HepG2 (cell line): ENCODE results near the gene OR1F1. TPM values are rescaled to one million over a fixed set of nuclear protein-coding genes. Genes with fewer than 3 reads are reported as not detected.
A peak's percentile ranks its signal among the peaks of the same experiment; 100 is the strongest.

Source experiments
- ATAC-seq: fragments of 200-7000 bp; cut with Tn5 transposase; 3 replicates; pipeline ENCODE4 v1.9.1; 2020; ENCODE audit warnings: mild to moderate bottlenecking, moderate library complexity
- BruUV-seq: library from RNA; stranded (reverse); fragments of 400-500 nt; replicated peaks from 2 replicates; lab custom pipeline; 2021; lab: Mats Ljungman, UMichigan
- CTCF ChIA-PET: fragments of 300-600 bp; formaldehyde crosslinking; extraction: SDS; loops from one replicate; lab custom pipeline; 2021; ENCODE audit warnings: low total read pairs, inconsistent platforms, low intra/inter-chr PET ratio; lab: Yijun Ruan, JAX
- POLR2A ChIA-PET: fragments of 350-600 bp; sonication (Branson Sonifier 250); formaldehyde crosslinking; loops from one replicate; lab custom pipeline; 2020; ENCODE audit warnings: antibody characterized with exemption, inconsistent platforms; lab: Yijun Ruan, JAX
- DNase-seq: peaks from one replicate; pipeline ENCODE4 v3.0.0-alpha.2; 2015; ENCODE audit warnings: low spot score
- FAIRE-seq: peaks from 3 replicates; lab custom pipeline; 2011; peaks lifted over from hg19 to GRCh38; lab: Jason Lieb, UNC
- H2AFZ ChIP-seq: one replicate; pipeline ENCODE4 v1.6.1; 2011; ENCODE audit warnings: low read length, inconsistent platforms
- H3K27ac ChIP-seq: fragments of 300-600 bp; 3 replicates; pipeline ENCODE4 v1.8.0; 2011; ENCODE audit warnings: mixed run types, mild to moderate bottlenecking, mixed read lengths, low read length, inconsistent platforms; ENCODE audit not compliant: insufficient read depth; ENCODE audit errors: extremely low read length
- H3K27me3 ChIP-seq, 2 experiments: fragments of 200-600 bp in 1 of 2; 2 replicates in 1 of 2; 3 replicates in 1 of 2; pipeline versions ENCODE4 v1.6.0 to v1.8.0; 2011; ENCODE audit warnings: low read length in 2 of 2, mild to moderate bottlenecking in 2 of 2, moderate library complexity in 2 of 2, inconsistent platforms in 1 of 2; ENCODE audit not compliant: insufficient read depth in 2 of 2, control insufficient read depth in 1 of 2
- H3K36me3 ChIP-seq, 2 experiments: fragments of 200-600 bp in 1 of 2; replicated peaks in 1 of 2; 2 replicates in 1 of 2; 3 replicates in 1 of 2; pipeline versions ENCODE4 v1.5.1 to v1.8.0; 2011; ENCODE audit warnings: low read length in 2 of 2, inconsistent platforms in 1 of 2; ENCODE audit not compliant: insufficient read depth in 2 of 2, control insufficient read depth in 1 of 2
- H3K4me1 ChIP-seq: 2 replicates; pipeline ENCODE4 v1.5.1; 2012; ENCODE audit warnings: low read length, inconsistent platforms; ENCODE audit not compliant: insufficient read depth
- H3K4me2 ChIP-seq: 2 replicates; pipeline ENCODE4 v1.6.0; 2011; ENCODE audit warnings: low read depth, low read length, inconsistent platforms
- H3K4me3 ChIP-seq, 3 experiments: fragments of 200-600 bp in 1 of 3; sonication (generic), shearing (Covaris generic) in 1 of 3; replicated peaks in 1 of 3; 2 replicates each; pipeline ENCODE4 v1.5.1; 2011 to 2016; ENCODE audit warnings: low read length in 3 of 3, inconsistent platforms in 2 of 3, low read depth in 2 of 3, mild to moderate bottlenecking in 2 of 3, control low read depth in 1 of 3, mixed read lengths in 1 of 3; ENCODE audit not compliant: insufficient read depth in 1 of 3
- H3K79me2 ChIP-seq: one replicate; pipeline ENCODE4 v1.6.1; 2011; ENCODE audit warnings: low read length, inconsistent platforms; ENCODE audit not compliant: insufficient read depth
- H3K9ac ChIP-seq: 2 replicates; pipeline ENCODE4 v1.6.0; 2011; ENCODE audit warnings: mild to moderate bottlenecking, low read depth, low read length, inconsistent platforms; ENCODE audit not compliant: insufficient read depth
- H3K9me3 ChIP-seq: 2 replicates; pipeline ENCODE4 v1.5.1; 2012; ENCODE audit warnings: mild to moderate bottlenecking, low read length
- H4K20me1 ChIP-seq: 2 replicates; pipeline ENCODE4 v1.6.0; 2011; ENCODE audit warnings: inconsistent platforms, mild to moderate bottlenecking, low read length, moderate library complexity; ENCODE audit not compliant: insufficient read depth
- FOXP4 ChIP-seq: sonication (generic); formaldehyde crosslinking; IDR thresholded peaks from 2 replicates; pipeline ENCODE4 v1.4.0; 2020; ENCODE audit warnings: missing genetic modification reagents
- HES4 ChIP-seq: sonication (generic); formaldehyde crosslinking; IDR thresholded peaks from 2 replicates; pipeline ENCODE4 v1.9.0; 2021; ENCODE audit warnings: mild to moderate bottlenecking, missing genetic modification reagents, borderline replicate concordance
- IRF2 ChIP-seq: IDR thresholded peaks from 2 replicates; pipeline ENCODE4 v1.6.1; 2018; ENCODE audit warnings: missing genetic modification reagents, missing compliant biosample characterization
- NAIF1 ChIP-seq: sonication (generic); formaldehyde crosslinking; IDR thresholded peaks from 2 replicates; pipeline ENCODE4 v1.5.0; 2020; ENCODE audit warnings: mild to moderate bottlenecking, missing genetic modification reagents, borderline replicate concordance
- PBX2 ChIP-seq: IDR thresholded peaks from 2 replicates; pipeline ENCODE4 v1.6.1; 2016; ENCODE audit warnings: control low read depth
- PHF20 ChIP-seq: sonication (generic); formaldehyde crosslinking; IDR thresholded peaks from 2 replicates; pipeline ENCODE4 v1.5.0; 2020; ENCODE audit warnings: mild to moderate bottlenecking, missing genetic modification reagents
- SAP130 ChIP-seq: IDR thresholded peaks from 2 replicates; pipeline ENCODE4 v1.6.1; 2016; ENCODE audit warnings: low read depth
- ZBTB2 ChIP-seq: sonication (generic); formaldehyde crosslinking; IDR thresholded peaks from 2 replicates; pipeline ENCODE4 v1.8.0; 2022; ENCODE audit warnings: low read depth, missing genetic modification reagents
- ZNF138 ChIP-seq: sonication (generic); formaldehyde crosslinking; IDR thresholded peaks from 2 replicates; pipeline ENCODE4 v1.5.0; 2020; ENCODE audit warnings: mild to moderate bottlenecking, low read depth, missing genetic modification reagents
- ZNF160 ChIP-seq: sonication (generic); formaldehyde crosslinking; IDR thresholded peaks from 2 replicates; pipeline ENCODE4 v1.8.0; 2022; ENCODE audit warnings: mild to moderate bottlenecking, inconsistent platforms, missing genetic modification reagents
- ZNF225 ChIP-seq: sonication (generic); formaldehyde crosslinking; IDR thresholded peaks from 2 replicates; pipeline ENCODE4 v1.4.0; 2020; ENCODE audit warnings: mild to moderate bottlenecking, missing genetic modification reagents
- WGBS: methylation state at CpG from one replicate; pipeline ENCODE4 v1.1.6; 2017; ENCODE audit warnings: low lambda C conversion rate; 5-methylcytosine and 5-hydroxymethylcytosine counted together
- in situ Hi-C: cut with HindIII; loops from 2 replicates; pipeline ENCODE4 v1.10.0; 2017; ENCODE audit warnings: low pct_unique_long_range_greater_than_20kb; ENCODE audit not compliant: extremely low pct_ligation_motif_present
- intact Hi-C: fragments of 100-400 bp; cut with micrococcal nuclease; formaldehyde crosslinking; loops from one replicate; pipeline ENCODE4 v1.10.0; 2022; ENCODE audit not compliant: unreplicated experiment
- polyA plus RNA-seq, 8 experiments: library from polyadenylated mRNA; depleted of rRNA in 3 of 8; stranded (reverse) in 7 of 8; unstranded in 1 of 8; fragments of >200 nt; fragmentation: Illumina TruSeq in 4 of 8; extraction: Trizol in 4 of 8; gene quantifications; 2 replicates each; pipeline versions ENCODE4 v1.2.1 to v1.2.3, GENCODE V29; 2011 to 2016; ENCODE audit warnings: low read depth in 4 of 8, missing spikeins in 1 of 8, mixed read lengths in 1 of 8; ENCODE audit not compliant: insufficient read depth in 1 of 8
- total RNA-seq, 5 experiments: library from RNA; depleted of rRNA; stranded (reverse); fragments of >200 nt; fragmentation: Illumina TruSeq; extraction: Trizol; gene quantifications; 2 replicates each; pipeline ENCODE4 v1.2.3, GENCODE V29; 2016; ENCODE audit warnings: low read depth in 1 of 5
- TF ChIP-seq, protein P1 (sequence below): IDR thresholded peaks from 2 replicates; pipeline ENCODE4 v1.6.1; 2018; ENCODE audit warnings: missing genetic modification reagents
- TF ChIP-seq, protein P2 (sequence below): fragments of 450-650 bp; IDR thresholded peaks from 2 replicates; pipeline ENCODE4 v1.6.1; 2016

The OR1F1 gene
- total and polyA plus RNA-seq, 2 of the 13 experiments (the other 11 are each of a cell fraction or from before 2014, with no cell fraction given), result 0.90 TPM; not detected in 1

- peak; percentile 55; the same call in 1 of the 2 replicates for TF ChIP-seq NAIF1
- no peak for TF ChIP-seq IRF2 (CRISPR knock-in tag)
- TF ChIP-seq, protein P1, sequence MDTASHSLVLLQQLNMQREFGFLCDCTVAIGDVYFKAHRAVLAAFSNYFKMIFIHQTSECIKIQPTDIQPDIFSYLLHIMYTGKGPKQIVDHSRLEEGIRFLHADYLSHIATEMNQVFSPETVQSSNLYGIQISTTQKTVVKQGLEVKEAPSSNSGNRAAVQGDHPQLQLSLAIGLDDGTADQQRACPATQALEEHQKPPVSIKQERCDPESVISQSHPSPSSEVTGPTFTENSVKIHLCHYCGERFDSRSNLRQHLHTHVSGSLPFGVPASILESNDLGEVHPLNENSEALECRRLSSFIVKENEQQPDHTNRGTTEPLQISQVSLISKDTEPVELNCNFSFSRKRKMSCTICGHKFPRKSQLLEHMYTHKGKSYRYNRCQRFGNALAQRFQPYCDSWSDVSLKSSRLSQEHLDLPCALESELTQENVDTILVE (CRISPR knock-in tag), result no peak
- TF ChIP-seq HES4 (CRISPR knock-in tag), result no peak
- TF ChIP-seq PHF20 (CRISPR knock-in tag), result no peak
- TF ChIP-seq, protein P2, sequence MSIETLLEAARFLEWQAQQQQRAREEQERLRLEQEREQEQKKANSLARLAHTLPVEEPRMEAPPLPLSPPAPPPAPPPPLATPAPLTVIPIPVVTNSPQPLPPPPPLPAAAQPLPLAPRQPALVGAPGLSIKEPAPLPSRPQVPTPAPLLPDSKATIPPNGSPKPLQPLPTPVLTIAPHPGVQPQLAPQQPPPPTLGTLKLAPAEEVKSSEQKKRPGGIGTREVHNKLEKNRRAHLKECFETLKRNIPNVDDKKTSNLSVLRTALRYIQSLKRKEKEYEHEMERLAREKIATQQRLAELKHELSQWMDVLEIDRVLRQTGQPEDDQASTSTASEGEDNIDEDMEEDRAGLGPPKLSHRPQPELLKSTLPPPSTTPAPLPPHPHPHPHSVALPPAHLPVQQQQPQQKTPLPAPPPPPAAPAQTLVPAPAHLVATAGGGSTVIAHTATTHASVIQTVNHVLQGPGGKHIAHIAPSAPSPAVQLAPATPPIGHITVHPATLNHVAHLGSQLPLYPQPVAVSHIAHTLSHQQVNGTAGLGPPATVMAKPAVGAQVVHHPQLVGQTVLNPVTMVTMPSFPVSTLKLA, result no peak
- TF ChIP-seq, all 625 proteins: peak for 6
Observed at GRCh38 chr16:3234543-3234856, 46.5 kb downstream of the OR1F1 start (continued).

- no CpG with 5 or more reads among the region's 59 CpGs for WGBS
- Histone ChIP-seq H3K4me3 (peak within 1 kb of the TSS; percentile 86 to 99 (median 98)), H4K20me1 (no peaks in the 10 kb centered on the region), H3K36me3 (peaks cover 7 to 29% of the 10 kb centered on the region in 2 experiments; a peak in 4 of 5 replicates), H3K27me3 (no peaks in the 10 kb centered on the region; a peak in 1 of 5 replicates), H3K9ac (peak within 1 kb of the TSS; percentile 87), H3K4me2 (peak within 1 kb of the TSS; percentile 94), H2AFZ (peak within 1 kb of the TSS; percentile 97), H3K79me2 (peaks cover 16% of the 10 kb centered on the region), H3K9me3 (no peaks in the 10 kb centered on the region), H3K4me1 (peaks cover 24% of the 10 kb centered on the region), H3K27ac (peak within 1 kb of the TSS; percentile 91)
- ChIA-PET POLR2A (interaction anchor here (0.7 to 2.3 kb wide), 3 partner anchors 11 to 29 kb away, joined by 3 to 13 read pairs (median 11); no protein-coding TSS in a partner anchor), CTCF (no interaction called here)
- intact Hi-C loops, result no loop called here
- DNase-seq (peak; percentile 91), FAIRE-seq (peak; percentile 67), ATAC-seq (peak; percentile 97)
- BruUV-seq, result no TSS peak
- in situ Hi-C loops, result no loop called here
- TF ChIP-seq SAP130 (CRISPR knock-in tag) (peak; percentile 96), ZNF160 (no peak), ZNF138 (CRISPR knock-in tag) (no peak), ZNF225 (no peak), PBX2 (CRISPR knock-in tag) (peak; percentile 78), ZBTB2 (CRISPR knock-in tag) (no peak; the same call in 1 of the 2 replicates), FOXP4 (0 out of 2 replicates have a peak, but pooled peaks have one; percentile 16)
- TF ChIP-seq, protein P1 (CRISPR knock-in tag), result no peak; the same call in 1 of the 2 replicates
Observed at GRCh38 chr16:3234857-3235561, 47.0 kb downstream of the OR1F1 start, which contains the start of gene ZNF200. ZNF200 (minus strand) TSS chr16:3235158; CDS start chr16:3233755, 1,403 bp downstream.
